Measurements from ENCODE around the gene MRGPRE.

MRGPRE gene

DNA sequence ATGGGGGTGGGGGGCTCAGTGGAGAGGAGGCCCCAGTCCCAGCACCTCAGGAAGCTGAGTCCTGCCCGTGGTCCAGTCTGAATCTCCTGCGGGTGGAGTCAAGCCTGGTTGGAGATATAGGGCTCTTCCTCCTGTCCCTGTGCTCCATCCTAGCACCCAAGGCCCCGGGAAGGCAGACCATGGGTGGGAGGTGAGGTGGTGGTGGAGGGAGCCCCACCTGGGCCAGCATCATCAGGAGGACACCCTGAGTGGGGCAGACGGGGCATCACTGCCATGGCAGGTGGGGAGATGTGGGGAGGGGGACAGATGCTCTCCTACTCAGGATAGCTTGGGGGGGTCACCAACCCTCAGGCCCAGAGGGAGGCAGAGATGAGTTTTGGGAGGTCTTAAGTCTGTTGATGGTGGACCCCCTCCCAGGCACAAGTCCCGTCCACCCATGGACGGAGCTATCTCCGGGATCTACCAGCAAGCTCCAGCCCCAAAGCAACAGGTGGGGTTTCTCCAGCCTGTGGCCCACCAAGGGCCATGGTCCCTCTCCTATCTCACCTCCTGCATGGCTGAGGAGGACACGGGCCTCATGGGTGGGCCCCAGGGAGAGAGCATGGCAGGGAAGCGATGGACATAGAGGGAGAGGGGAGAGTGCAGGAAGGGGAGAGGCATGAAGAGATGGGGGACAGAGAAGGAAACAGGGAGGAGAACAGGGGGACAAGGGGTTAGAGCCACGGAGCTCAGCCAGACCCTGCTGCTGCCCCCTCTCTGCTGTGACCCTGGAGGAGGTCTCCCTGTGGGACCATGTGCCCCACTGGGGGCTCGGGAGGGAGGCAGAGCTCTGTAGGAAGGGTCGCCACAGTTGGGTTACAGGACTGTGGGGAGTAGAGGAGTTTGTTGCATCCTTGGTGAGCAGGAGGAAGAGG is 1.3 kb downstream of the MRGPRE start:
- no peaks in the 10 kb centered on the region for H3K79me2 ChIP-seq (ENCODE audit: insufficient read depth, low read length)
- no peak for TF ChIP-seq EZH2phosphoT487 (conservative IDR thresholded peaks at IDR 0.05; ENCODE audit: low read length)
- TF ChIP-seq, protein P1, sequence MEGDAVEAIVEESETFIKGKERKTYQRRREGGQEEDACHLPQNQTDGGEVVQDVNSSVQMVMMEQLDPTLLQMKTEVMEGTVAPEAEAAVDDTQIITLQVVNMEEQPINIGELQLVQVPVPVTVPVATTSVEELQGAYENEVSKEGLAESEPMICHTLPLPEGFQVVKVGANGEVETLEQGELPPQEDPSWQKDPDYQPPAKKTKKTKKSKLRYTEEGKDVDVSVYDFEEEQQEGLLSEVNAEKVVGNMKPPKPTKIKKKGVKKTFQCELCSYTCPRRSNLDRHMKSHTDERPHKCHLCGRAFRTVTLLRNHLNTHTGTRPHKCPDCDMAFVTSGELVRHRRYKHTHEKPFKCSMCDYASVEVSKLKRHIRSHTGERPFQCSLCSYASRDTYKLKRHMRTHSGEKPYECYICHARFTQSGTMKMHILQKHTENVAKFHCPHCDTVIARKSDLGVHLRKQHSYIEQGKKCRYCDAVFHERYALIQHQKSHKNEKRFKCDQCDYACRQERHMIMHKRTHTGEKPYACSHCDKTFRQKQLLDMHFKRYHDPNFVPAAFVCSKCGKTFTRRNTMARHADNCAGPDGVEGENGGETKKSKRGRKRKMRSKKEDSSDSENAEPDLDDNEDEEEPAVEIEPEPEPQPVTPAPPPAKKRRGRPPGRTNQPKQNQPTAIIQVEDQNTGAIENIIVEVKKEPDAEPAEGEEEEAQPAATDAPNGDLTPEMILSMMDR (IDR thresholded peaks at IDR 0.05; ENCODE audit: insufficient read depth, low read length, poor library complexity, severe bottlenecking): no peak
- no peaks in the 10 kb centered on the region for H3K9me2 ChIP-seq (replicated peaks; ENCODE audit: insufficient read depth, low read length)
- no peaks in the 10 kb centered on the region for H3K27me3 ChIP-seq (ENCODE audit: low read length)
- no peak overlapping the region for H3K4me3 ChIP-seq (ENCODE audit: insufficient read depth, low read length, poor library complexity, severe bottlenecking)
- H3K9me3 ChIP-seq (ENCODE audit: insufficient read depth, low read length): no peaks in the 10 kb centered on the region
- H3K27ac ChIP-seq (ENCODE audit: low read depth, low read length): no peak overlapping the region
- no peaks in the 10 kb centered on the region for H3F3A ChIP-seq (ENCODE audit: insufficient read depth)
- no peaks in the 10 kb centered on the region for H4K20me1 ChIP-seq (ENCODE audit: low read depth, low read length)
- no peak overlapping the region for H3K4me2 ChIP-seq (ENCODE audit: low read depth, low read length, poor library complexity, severe bottlenecking)
- no peak overlapping the region for H3K9ac ChIP-seq (ENCODE audit: low read length)
- no peak overlapping the region for H2AFZ ChIP-seq (ENCODE audit: low read depth, low read length, severe bottlenecking)
- no peaks in the 10 kb centered on the region for H3K36me3 ChIP-seq (ENCODE audit: low read length)

DNA sequence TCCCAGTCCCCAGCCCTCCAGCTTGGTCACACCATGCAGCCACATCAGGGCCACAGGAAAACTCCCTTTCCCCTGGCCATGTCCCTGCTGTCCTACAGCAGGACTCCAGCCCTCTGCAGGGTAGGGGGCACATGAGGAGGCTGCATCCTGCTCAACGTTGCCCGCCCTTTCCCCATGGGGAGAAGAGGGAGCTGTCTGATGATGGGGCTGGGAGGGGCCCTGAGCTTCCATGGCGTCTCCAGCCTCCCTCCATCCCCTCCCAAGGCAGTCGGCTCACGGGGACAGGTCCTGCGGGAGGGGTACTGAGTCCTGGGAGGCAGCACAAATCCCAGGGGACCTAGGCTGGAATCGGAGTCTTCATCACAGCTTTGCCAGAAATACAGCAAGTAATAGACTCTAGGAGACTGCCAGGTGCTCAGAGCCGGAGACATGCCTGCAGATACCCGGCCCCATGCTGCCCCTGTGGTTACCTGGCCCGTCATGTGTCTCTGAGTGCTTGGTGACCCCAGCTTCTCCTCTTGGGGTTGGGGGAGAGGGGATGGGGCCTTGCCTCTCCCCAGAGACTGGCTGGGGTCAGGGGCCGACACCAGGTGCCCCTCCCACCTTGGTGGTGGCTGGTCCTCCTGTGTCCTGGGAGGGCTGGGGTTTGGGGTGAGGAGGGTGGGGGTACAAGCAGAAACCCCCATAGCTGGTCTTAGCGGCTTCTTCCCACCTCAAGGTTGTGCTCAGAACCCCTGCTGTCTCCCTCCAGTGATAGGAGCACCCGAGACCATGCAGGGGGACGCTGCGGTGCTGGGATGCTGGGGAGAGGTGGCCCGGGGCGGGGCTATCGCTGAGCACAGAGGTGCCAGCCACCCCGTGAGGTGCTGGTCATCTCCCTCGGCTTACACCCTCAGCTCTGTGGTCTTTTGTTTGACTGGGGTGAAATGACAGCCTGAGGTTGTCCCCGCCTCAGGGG is 2.3 kb downstream of the MRGPRE start:
- Histone ChIP-seq H3K9ac (ENCODE audit: low read length) (no peak overlapping the region), H3K79me2 (ENCODE audit: insufficient read depth, low read length) (no peaks in the 10 kb centered on the region), H3K27me3 (ENCODE audit: low read length) (no peaks in the 10 kb centered on the region), H3F3A (ENCODE audit: insufficient read depth) (no peaks in the 10 kb centered on the region), H3K36me3 (ENCODE audit: low read length) (no peaks in the 10 kb centered on the region), H2AFZ (ENCODE audit: low read depth, low read length, severe bottlenecking) (no peak overlapping the region), H3K27ac (ENCODE audit: low read depth, low read length) (no peak overlapping the region), H3K4me2 (ENCODE audit: low read depth, low read length, poor library complexity, severe bottlenecking) (no peak overlapping the region), H4K20me1 (ENCODE audit: low read depth, low read length) (no peaks in the 10 kb centered on the region), H3K4me3 (ENCODE audit: insufficient read depth, low read length, poor library complexity, severe bottlenecking) (no peak overlapping the region), H3K9me2 (replicated peaks; ENCODE audit: insufficient read depth, low read length) (no peaks in the 10 kb centered on the region), H3K9me3 (ENCODE audit: insufficient read depth, low read length) (no peaks in the 10 kb centered on the region)
- TF ChIP-seq, protein P1 (IDR thresholded peaks at IDR 0.05; ENCODE audit: insufficient read depth, low read length, poor library complexity, severe bottlenecking): no peak
- no peak for TF ChIP-seq EZH2phosphoT487 (conservative IDR thresholded peaks at IDR 0.05; ENCODE audit: low read length)

DNA sequence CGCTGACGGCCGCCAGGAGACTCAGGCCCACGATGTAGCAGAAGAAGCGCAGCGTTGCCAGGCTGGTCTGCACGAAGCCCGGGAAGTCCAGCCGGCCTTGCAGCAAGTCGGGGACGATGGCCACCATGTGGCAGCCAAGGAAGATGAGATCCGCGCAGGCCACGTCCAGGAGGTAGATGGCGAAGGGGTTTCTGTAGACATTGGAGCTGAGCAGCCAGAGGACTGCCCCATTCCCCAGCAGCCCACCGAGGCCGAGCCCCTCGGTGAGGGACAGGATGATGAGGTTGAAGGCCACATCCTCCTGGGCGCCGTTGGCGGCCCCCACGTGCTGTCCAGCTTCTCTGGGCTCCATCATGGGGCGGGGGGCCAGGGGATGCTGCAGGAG is 3.8 kb downstream of the MRGPRE start:
- Histone ChIP-seq H3K27me3 (ENCODE audit: low read length) (no peaks in the 10 kb centered on the region), H3K27ac (ENCODE audit: low read depth, low read length) (no peak overlapping the region), H3K9me3 (ENCODE audit: insufficient read depth, low read length) (no peaks in the 10 kb centered on the region), H3K4me2 (ENCODE audit: low read depth, low read length, poor library complexity, severe bottlenecking) (no peak overlapping the region), H2AFZ (ENCODE audit: low read depth, low read length, severe bottlenecking) (no peak overlapping the region), H3K4me3 (ENCODE audit: insufficient read depth, low read length, poor library complexity, severe bottlenecking) (no peak overlapping the region), H3K9ac (ENCODE audit: low read length) (no peak overlapping the region), H4K20me1 (ENCODE audit: low read depth, low read length) (no peaks in the 10 kb centered on the region), H3K79me2 (ENCODE audit: insufficient read depth, low read length) (no peaks in the 10 kb centered on the region), H3K36me3 (ENCODE audit: low read length) (no peaks in the 10 kb centered on the region), H3K9me2 (replicated peaks; ENCODE audit: insufficient read depth, low read length) (no peaks in the 10 kb centered on the region), H3F3A (ENCODE audit: insufficient read depth) (no peaks in the 10 kb centered on the region)
- TF ChIP-seq EZH2phosphoT487 (conservative IDR thresholded peaks at IDR 0.05; ENCODE audit: low read length): no peak
- TF ChIP-seq, protein P1 (IDR thresholded peaks at IDR 0.05; ENCODE audit: insufficient read depth, low read length, poor library complexity, severe bottlenecking): no peak

Measured in SU-DHL-6 (cell line).